Sigmoid colon (tissue), 4 donors: Measurements from ENCODE around the gene RASL10A.

Source experiments
- CTCF ChIP-seq, 4 experiments: fragments of 450-650 bp in 3 of 4; fragments of 200-600 bp in 1 of 4; IDR thresholded peaks; one replicate each; pipeline ENCODE4 v1.5.1; 2016 to 2019; ENCODE audit warnings: antibody characterized with exemption in 4 of 4, mild to moderate bottlenecking in 3 of 4, moderate library complexity in 2 of 4
- POLR2A ChIP-seq, 2 donors: fragments of 450-650 bp; IDR thresholded peaks; one replicate each; pipeline ENCODE4 v1.6.1; 2016; ENCODE audit warnings: antibody characterized with exemption in 2 of 2, mild to moderate bottlenecking in 2 of 2, moderate library complexity in 2 of 2
- POLR2AphosphoS5 ChIP-seq, 4 donors: sonication (generic); formaldehyde crosslinking; IDR thresholded peaks; one replicate each; pipeline ENCODE4 v1.6.1; 2017; ENCODE audit warnings: antibody characterized with exemption in 4 of 4

GRCh38 chr22:29339381-29340235 is 24.1 kb upstream of the RASL10A start:
- TF ChIP-seq POLR2AphosphoS5 (IDR thresholded peaks at IDR 0.05): no peak
- TF ChIP-seq POLR2A (IDR thresholded peaks at IDR 0.05): no peak
- TF ChIP-seq CTCF (IDR thresholded peaks at IDR 0.05): no peak
